ENCODE data around the gene NPC2. TPM values are rescaled to one million over a fixed set of nuclear protein-coding genes. Genes with fewer than 3 reads are reported as not detected.

Gene NPC2
- polyA plus RNA-seq, 1 donor from 2014 or later = 46.8 TPM

GRCh38 chr14:74474376-74474775 lies 18.7 kb downstream of the NPC2 start:
- no peaks in the 10 kb centered on the region for H3K79me2 ChIP-seq (replicated peaks; ENCODE audit: insufficient read depth, low read length)
- H3K4me3 ChIP-seq (ENCODE audit: low read length) = no peak overlapping the region
- H3K9ac ChIP-seq (ENCODE audit: low read length) = no peak overlapping the region
- no peak for TF ChIP-seq CTCF (IDR thresholded peaks at IDR 0.05; ENCODE audit: poor library complexity, severe bottlenecking)
- no peak for TF ChIP-seq RAD21 (conservative IDR thresholded peaks at IDR 0.05)
- TF ChIP-seq SMC3 (conservative IDR thresholded peaks at IDR 0.05; ENCODE audit: poor library complexity) = no peak
- TF ChIP-seq EZH2 (IDR thresholded peaks at IDR 0.05; ENCODE audit: borderline replicate concordance, insufficient read depth, low read length, poor library complexity, severe bottlenecking) = no peak
- no peak for TF ChIP-seq MXI1 (conservative IDR thresholded peaks at IDR 0.05; ENCODE audit: poor library complexity, severe bottlenecking)
- TF ChIP-seq TAF1 (IDR thresholded peaks at IDR 0.05; ENCODE audit: low read depth) = no peak
- no peak for TF ChIP-seq EP300 (conservative IDR thresholded peaks at IDR 0.05; ENCODE audit: poor library complexity, severe bottlenecking)
- no peak for TF ChIP-seq POLR2AphosphoS5 (IDR thresholded peaks at IDR 0.05)
- TF ChIP-seq REST (IDR thresholded peaks at IDR 0.05; ENCODE audit: borderline replicate concordance) = no peak
- no peaks in the 10 kb centered on the region for H3K27me3 ChIP-seq (ENCODE audit: insufficient read depth, low read depth, low read length)
- no peaks in the 10 kb centered on the region for H3K9me2 ChIP-seq (ENCODE audit: insufficient read depth, low read length)
- no peak overlapping the region for H3K4me2 ChIP-seq (ENCODE audit: low read length)
- no peak overlapping the region for H3K27ac ChIP-seq (ENCODE audit: low read length)
- H3F3A ChIP-seq (ENCODE audit: insufficient read depth, low read length, poor library complexity, severe bottlenecking) = no peaks in the 10 kb centered on the region
- no peaks in the 10 kb centered on the region for H3K36me3 ChIP-seq (ENCODE audit: insufficient read depth, low read length)
- H4K20me1 ChIP-seq (ENCODE audit: insufficient read depth) = no peaks in the 10 kb centered on the region
- no peak overlapping the region for H2AFZ ChIP-seq (ENCODE audit: low read depth, low read length)
- no peaks in the 10 kb centered on the region for H3K9me3 ChIP-seq (ENCODE audit: low read length)

DNA sequence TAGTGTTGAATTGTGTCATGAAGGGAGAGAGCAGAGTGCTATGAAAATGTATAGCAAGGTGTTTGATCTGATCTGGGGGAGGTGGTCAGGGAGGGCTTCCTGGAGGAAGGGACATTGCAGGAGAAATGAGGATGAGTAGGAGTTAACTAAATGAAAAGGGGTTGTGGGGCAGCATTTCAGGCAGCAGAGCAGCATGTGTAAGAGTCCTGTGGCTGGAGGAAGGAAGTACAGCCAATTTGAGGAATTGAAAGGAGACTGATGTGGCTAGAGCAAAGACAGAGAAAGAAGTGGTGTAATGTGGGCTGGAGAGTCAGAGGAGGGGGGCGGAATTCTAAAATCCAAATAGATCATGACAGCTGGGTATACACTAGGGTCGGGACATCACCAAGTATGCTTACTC lies 20.5 kb downstream of the NPC2 start:
- Histone ChIP-seq H3K9ac (ENCODE audit: low read length) (no peak overlapping the region), H3K4me3 (ENCODE audit: low read length) (no peak overlapping the region), H3K27ac (ENCODE audit: low read length) (no peak overlapping the region), H3F3A (ENCODE audit: insufficient read depth, low read length, poor library complexity, severe bottlenecking) (no peaks in the 10 kb centered on the region), H3K36me3 (ENCODE audit: insufficient read depth, low read length) (no peaks in the 10 kb centered on the region), H3K79me2 (replicated peaks; ENCODE audit: insufficient read depth, low read length) (no peaks in the 10 kb centered on the region), H3K9me2 (ENCODE audit: insufficient read depth, low read length) (no peaks in the 10 kb centered on the region), H3K4me2 (ENCODE audit: low read length) (no peak overlapping the region), H2AFZ (ENCODE audit: low read depth, low read length) (no peak overlapping the region), H3K9me3 (ENCODE audit: low read length) (no peaks in the 10 kb centered on the region), H3K27me3 (ENCODE audit: insufficient read depth, low read depth, low read length) (no peaks in the 10 kb centered on the region), H4K20me1 (ENCODE audit: insufficient read depth) (no peaks in the 10 kb centered on the region)
- no peak for TF ChIP-seq POLR2AphosphoS5 (IDR thresholded peaks at IDR 0.05)
- TF ChIP-seq CTCF (IDR thresholded peaks at IDR 0.05; ENCODE audit: poor library complexity, severe bottlenecking) = no peak
- TF ChIP-seq TAF1 (IDR thresholded peaks at IDR 0.05; ENCODE audit: low read depth) = no peak
- no peak for TF ChIP-seq MXI1 (conservative IDR thresholded peaks at IDR 0.05; ENCODE audit: poor library complexity, severe bottlenecking)
- no peak for TF ChIP-seq REST (IDR thresholded peaks at IDR 0.05; ENCODE audit: borderline replicate concordance)
- TF ChIP-seq RAD21 (conservative IDR thresholded peaks at IDR 0.05) = no peak
- no peak for TF ChIP-seq EZH2 (IDR thresholded peaks at IDR 0.05; ENCODE audit: borderline replicate concordance, insufficient read depth, low read length, poor library complexity, severe bottlenecking)
- no peak for TF ChIP-seq EP300 (conservative IDR thresholded peaks at IDR 0.05; ENCODE audit: poor library complexity, severe bottlenecking)
- TF ChIP-seq SMC3 (conservative IDR thresholded peaks at IDR 0.05; ENCODE audit: poor library complexity) = no peak

Data from neural cell (in vitro differentiated cells).